Measurements from ENCODE around the gene STARD5.
"Not testable (repeated sequence)": the region's sequence is repeated elsewhere in the genome, so short reads cannot be mapped to it uniquely, and the experiment has no call there.

The STARD5 gene

GRCh38 chr15:81361891-81362290, 38.0 kb upstream of the STARD5 start:
- DNase-seq (ENCODE audit: insufficient read length, low spot score) (no peak), FAIRE-seq (no peak)
- TF ChIP-seq, protein P1, sequence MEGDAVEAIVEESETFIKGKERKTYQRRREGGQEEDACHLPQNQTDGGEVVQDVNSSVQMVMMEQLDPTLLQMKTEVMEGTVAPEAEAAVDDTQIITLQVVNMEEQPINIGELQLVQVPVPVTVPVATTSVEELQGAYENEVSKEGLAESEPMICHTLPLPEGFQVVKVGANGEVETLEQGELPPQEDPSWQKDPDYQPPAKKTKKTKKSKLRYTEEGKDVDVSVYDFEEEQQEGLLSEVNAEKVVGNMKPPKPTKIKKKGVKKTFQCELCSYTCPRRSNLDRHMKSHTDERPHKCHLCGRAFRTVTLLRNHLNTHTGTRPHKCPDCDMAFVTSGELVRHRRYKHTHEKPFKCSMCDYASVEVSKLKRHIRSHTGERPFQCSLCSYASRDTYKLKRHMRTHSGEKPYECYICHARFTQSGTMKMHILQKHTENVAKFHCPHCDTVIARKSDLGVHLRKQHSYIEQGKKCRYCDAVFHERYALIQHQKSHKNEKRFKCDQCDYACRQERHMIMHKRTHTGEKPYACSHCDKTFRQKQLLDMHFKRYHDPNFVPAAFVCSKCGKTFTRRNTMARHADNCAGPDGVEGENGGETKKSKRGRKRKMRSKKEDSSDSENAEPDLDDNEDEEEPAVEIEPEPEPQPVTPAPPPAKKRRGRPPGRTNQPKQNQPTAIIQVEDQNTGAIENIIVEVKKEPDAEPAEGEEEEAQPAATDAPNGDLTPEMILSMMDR (IDR thresholded peaks at IDR 0.05; ENCODE audit: insufficient read depth, missing control alignments): no peak

GRCh38 chr15:81360491-81360890, 36.5 kb upstream of the STARD5 start:
- no peak for DNase-seq (ENCODE audit: insufficient read length, low spot score)
- no peak for FAIRE-seq
- TF ChIP-seq, protein P1 (IDR thresholded peaks at IDR 0.05; ENCODE audit: insufficient read depth, missing control alignments): no peak

GRCh38 chr15:81358248-81358647, 34.3 kb upstream of the STARD5 start:
- no peak for DNase-seq (ENCODE audit: insufficient read length, low spot score)
- TF ChIP-seq, protein P1 (IDR thresholded peaks at IDR 0.05; ENCODE audit: insufficient read depth, missing control alignments): no peak
- FAIRE-seq: no peak

DNA sequence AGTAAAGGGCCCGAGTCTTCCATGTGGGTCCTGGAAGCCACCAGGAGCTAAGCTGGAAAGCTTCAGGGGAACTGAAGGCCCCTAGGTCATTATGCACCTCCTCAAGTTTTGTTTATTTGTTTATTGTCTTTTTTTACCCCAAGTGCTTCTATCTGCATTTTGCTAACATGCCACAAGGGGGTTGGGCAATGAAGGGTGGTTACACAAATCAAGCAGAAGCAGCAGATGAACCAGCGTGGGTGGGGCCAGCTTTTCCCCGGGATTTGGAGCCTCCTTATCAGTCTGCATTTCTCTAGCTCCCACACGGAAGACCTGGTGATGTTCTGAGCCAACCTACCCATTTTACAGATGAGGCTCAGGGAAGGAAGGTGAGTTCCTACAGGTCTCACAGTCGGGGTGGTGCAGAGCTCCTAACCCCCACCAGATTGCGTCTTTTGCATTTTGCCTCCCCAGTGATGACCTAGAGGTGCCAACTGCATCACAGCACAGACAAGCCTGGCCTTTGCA, 33.3 kb upstream of the STARD5 start:
- TF ChIP-seq, protein P1 (IDR thresholded peaks at IDR 0.05; ENCODE audit: insufficient read depth, missing control alignments): no peak
- FAIRE-seq: no peak
- no peak for DNase-seq (ENCODE audit: insufficient read length, low spot score)

GRCh38 chr15:81356252-81356651, 32.3 kb upstream of the STARD5 start:
- TF ChIP-seq, protein P1 (IDR thresholded peaks at IDR 0.05; ENCODE audit: insufficient read depth, missing control alignments): no peak
- FAIRE-seq (no peak), DNase-seq (ENCODE audit: insufficient read length, low spot score) (no peak)

- no peak for DNase-seq (ENCODE audit: insufficient read length, low spot score)
- TF ChIP-seq, protein P1 (IDR thresholded peaks at IDR 0.05; ENCODE audit: insufficient read depth, missing control alignments): no peak
- no peak for FAIRE-seq
These were observed 27.7 kb upstream of the STARD5 start for GRCh38 chr15:81351651-81352050.

DNA sequence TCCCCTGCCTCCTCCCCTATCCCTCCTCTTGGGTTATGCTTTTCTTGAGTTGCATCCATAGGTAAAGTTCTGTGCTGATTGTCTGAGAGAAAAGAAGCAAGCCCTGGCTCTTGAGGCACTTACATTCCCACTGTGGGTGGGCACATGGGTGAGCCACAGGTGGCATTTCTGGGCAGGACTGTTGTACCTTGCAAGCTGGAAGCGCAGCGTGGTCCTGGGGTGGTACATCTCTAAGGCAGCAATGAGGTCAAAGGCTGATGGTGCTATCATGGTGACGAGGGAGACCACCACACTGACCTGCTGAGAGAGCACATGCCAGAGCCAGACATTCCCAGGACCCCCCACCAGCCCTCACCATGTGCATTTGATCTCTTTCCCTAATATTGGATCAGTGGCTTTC, 25.3 kb upstream of the STARD5 start:
- FAIRE-seq: no peak
- no peak for DNase-seq (ENCODE audit: insufficient read length, low spot score)

GRCh38 chr15:81348691-81349090, 24.8 kb upstream of the STARD5 start:
- not testable (repeated sequence) for DNase-seq (ENCODE audit: insufficient read length, low spot score); FAIRE-seq

More for the DNA sequence above, 25.3 kb upstream of the STARD5 start:
- TF ChIP-seq, protein P1 (IDR thresholded peaks at IDR 0.05; ENCODE audit: insufficient read depth, missing control alignments): no peak

All from D721Med (cell line).